HG03175 (cell line): ENCODE measurements around the gene LRFN4.

Experiments used
- ATAC-seq: cut with Tn5 transposase; IDR thresholded peaks from one replicate; pipeline ENCODE4 v1.9.1; 2021; ENCODE audit warnings: mild to moderate bottlenecking, moderate library complexity; ENCODE audit not compliant: unreplicated experiment

The LRFN4 gene

GRCh38 chr11:66887526-66887925, 30.7 kb downstream of the LRFN4 start:
- no peak for ATAC-seq

GRCh38 chr11:66888282-66888681, 31.4 kb downstream of the LRFN4 start:
- ATAC-seq = no peak

GRCh38 chr11:66889960-66890359, 33.1 kb downstream of the LRFN4 start:
- no peak for ATAC-seq

DNA sequence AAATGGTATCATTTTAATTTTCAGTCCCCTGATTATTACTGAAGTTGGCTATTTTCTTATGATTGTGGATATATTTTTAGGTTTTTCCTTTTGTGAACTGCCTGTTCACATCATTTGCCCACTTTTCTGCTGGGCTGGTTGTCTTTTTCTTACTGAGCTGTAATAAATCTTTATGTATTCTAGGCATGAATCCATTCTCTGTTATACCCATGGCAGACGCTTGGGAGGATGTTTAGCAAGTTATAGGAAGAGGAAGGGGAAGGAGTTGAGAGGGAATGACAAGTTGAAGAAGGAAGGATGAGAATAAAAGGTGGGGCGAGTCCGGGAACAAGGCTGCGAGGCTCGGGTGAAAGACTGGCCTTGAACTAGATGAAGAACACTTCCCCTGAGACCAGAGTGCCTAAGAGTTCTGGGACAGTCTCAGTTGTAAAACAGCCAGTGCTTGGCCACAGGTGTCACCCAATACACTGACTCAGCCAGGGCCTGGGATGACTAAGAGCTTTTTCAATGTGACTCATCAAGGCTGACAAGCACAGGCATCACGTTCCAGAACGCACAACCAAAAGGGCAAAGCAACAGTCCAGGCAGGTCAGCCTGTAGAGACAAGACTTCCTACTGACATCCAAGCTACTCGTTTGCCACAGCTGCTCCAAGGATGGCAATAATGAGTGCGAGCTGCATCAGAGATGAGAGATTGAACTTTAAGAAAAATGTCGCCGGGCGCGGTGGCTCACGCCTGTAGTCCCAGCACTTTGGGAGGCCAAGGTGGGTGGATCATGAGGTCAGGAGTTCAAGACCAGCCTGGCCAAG, 35.2 kb downstream of the LRFN4 start:
- ATAC-seq = peak; percentile 71

DNA sequence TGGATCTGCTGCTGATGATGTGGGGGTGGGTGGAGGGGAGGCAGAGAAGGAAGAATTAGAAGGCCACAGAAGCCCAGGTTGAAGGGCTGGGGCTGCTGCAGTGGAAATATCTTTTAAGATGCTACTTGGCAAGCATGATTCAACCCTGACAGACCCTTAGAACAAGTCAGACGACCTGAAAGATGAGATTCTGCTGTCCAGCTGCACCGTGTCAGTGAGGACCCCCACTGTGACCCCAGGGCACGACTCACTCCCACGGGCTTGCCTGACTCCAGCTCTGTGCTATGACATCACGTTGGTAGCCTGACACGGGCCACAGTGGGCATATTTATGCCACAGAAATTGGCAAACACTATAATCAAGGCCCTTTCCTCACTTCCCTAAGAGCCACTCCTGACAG, 36.0 kb downstream of the LRFN4 start:
- ATAC-seq = no peak

DNA sequence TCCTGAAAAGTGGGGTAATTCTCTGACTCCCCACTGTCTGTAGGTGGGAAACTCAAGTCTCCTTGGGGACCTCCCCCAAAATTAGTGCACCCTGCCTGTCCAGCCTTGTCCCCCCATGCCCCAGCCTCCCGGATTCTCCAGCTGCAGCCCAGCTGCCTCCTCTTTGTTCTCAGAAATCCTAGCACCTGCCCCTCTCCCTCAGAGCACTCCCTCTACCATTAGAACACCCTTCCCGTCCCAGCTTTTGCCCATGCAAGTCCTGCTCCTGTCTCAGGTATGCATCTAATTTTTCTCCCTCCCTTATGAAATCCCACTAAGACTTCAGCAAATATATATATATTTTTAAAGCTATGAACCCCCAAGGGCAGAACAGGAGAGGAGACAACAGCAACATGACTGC, 37.3 kb downstream of the LRFN4 start:
- no peak for ATAC-seq

DNA sequence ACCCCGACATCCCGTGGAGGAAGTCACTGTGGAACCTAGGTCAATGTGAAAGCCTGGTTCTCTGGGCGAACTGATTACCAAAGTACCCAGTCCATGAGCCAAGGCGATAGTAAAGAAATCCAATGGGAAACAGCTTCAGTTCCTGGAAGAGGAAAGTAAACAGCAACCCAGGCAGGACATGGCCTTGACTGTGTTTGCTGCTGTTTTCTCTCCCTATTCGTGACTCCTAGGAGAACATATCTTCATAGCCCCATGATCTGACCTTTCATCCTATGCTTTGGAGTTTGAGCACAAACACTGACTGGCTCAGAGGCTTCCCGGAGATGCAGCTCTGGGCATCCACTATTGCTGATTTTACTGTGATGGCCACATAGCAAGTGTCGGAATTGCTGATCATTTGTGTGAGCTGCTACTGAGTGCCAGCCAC, 45.1 kb downstream of the LRFN4 start:
- ATAC-seq = no peak

- ATAC-seq = no peak
These were observed 45.8 kb downstream of the LRFN4 start for GRCh38 chr11:66902486-66903177.

DNA sequence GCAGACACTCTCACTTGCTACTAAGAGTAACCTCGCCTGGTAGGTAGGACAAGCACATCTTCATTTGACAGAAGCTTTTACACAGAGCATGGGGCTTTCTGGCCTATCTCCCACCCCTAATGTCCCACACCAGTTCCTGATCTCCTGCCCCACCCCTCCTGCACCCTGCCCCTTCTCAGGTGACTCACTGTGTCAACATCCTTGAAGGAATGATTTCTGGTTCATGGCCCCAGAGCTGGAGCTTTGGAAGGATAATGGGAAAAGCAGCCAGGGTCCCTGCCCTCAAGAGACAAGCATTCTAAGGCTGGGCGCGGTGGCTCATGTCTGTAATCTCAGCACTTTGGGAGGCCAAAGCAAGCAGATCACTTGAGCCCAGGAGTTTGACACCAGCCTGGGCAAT, 47.2 kb downstream of the LRFN4 start:
- no peak for ATAC-seq

GRCh38 chr11:66904561-66904960, 47.7 kb downstream of the LRFN4 start:
- ATAC-seq = no peak

DNA sequence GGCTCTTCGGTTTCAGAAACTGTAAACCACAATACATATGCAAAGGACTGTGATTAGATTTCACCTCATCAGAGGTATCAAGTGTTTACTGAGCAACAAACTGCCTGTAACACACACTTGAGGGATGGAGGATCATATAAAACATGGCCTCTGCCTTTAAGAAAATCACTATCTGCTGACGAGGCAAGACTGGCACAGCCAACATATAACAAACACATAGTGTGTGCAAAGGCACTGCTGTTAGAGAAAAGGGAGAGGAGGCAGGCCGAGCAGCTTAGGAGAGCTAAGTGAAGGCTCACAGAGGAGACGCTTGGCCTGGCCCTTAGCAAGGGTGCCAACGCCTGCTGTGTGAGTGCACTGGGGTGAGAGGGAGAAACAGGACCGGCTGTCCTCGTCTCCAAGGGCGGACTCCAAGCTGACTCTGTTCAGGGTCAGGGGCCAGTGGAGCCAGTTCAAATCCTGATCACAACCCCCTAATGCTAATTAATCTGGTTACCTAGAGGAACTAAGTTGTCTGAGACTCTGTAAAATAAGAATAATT, 48.2 kb downstream of the LRFN4 start:
- ATAC-seq = no peak

DNA sequence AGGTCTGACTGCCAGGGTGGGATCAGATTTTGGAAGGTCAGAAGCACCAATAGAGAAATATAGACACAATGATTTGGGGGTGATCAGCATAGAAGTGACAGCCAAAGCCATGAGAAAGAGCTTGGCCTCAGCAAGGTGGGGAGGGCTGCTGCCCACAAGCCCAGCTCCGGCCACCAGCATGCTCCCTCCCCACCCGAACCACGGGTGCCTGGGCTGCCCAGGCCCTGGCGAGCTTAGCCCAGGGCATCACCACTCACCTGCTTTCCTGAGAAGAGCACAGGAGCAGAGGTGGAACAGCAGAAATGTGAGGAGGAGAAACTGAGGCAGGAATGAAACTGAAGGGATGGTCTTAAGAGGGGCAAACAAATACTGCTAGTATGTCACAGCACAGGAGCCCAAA, 48.8 kb downstream of the LRFN4 start:
- no peak for ATAC-seq

DNA sequence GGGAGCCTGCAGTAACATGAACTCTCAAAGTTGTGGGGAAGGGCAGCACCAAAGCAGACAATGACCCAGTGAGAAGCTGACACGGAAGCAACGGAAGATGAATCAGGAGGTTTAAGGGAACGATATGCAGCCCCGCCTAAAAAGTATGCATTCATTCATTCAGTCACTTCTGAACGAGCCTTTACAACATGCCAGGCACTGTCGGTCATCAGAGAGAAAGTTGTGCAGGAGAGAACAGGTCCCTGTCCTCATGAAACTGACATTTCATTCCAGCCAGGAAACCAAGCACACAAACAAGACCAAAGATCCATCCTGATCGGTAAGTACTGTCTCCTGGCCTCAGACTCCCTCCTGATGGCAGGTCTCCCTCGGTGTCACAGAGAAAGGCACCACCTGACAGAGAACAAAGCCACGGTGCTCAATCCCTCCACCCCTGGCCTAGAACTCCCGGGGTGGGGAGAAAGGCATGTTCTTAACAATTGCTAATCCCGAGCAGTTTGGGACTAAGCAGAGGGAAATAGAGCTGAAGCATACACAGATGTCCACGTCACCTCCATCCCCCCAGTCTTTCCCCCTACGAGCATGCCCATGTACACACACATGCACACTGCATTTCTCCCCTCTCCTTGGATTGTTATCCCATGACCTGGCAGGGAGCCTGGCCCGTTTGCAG, 49.3 kb downstream of the LRFN4 start:
- no peak for ATAC-seq

GRCh38 chr11:66907751-66908630, 51.1 kb downstream of the LRFN4 start:
- no peak for ATAC-seq

GRCh38 chr11:66909181-66909580, 52.3 kb downstream of the LRFN4 start:
- no peak for ATAC-seq

DNA sequence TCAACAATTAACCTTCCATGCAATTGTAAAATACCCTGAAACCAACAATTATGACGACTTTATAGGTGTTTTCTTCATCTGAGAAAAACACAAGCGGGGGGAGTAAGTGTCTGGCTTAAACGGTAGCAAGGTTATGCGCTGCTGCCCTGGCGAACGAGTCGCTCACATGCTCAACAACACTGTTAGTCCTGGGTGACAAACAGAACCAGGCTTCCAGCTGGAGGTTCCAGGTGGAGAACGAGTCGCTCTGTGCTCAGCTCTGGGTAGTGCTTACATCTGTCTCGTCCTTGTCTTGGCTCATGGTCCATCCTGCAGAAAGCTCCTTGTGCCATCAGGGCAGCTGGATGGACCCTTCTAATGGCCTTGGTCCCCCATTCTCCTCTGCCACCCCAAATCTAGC, 53.2 kb downstream of the LRFN4 start:
- ATAC-seq = no peak
